Activated gamma-delta T cell treated with anti-CD3 and anti-CD28 coated beads, Interleukin-2, amount 50 U/mL, for 16 hours (primary cell): ENCODE results near the gene SIGMAR1.

ENCODE experiments used
- DNase-seq: peaks from one replicate; pipeline ENCODE4 v3.0.0-alpha.2; 2020; ENCODE audit warnings: low read depth

Gene SIGMAR1

DNA sequence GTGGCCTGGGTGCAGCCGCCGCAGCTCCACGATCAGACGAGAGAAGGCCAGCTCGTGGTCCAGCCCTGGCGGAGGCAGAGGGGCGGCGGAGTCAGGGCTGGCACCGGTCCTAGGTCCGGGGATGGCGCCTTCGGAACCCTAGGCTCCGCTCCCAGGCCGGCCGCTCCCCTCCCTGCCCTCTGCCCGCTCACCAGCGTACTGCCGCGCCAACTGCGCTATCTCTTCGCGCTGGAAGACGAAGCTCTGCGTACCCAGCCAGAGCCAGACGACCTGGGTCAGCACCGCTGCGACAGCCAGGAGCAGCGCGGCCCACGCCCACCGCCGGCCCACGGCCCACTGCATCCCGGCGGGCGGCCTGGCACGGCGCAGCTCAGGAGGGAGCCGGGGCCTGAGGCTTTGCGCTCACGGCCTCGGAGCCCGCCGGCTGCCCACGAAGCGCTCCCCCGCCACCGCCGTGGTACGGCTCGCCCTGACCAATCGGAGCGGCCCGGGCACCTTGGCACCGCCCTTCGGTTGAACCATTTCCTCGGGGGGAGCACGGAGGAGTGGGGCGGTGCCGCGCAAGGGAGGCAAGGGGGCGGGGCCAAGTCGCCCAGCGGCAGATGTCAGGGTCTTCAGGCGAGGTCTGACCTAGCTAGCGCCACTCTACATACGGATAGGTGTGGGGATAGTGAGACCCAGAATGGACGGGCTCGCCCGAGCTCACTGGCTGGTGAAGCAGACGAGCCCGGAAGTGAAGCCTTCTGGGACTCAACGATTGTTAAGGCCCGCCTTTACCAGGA, at the start of gene SIGMAR1:
TSS of gene SIGMAR1 (minus strand) at position 432 of the 782 bp plus-strand sequence. CDS start at position 342, 90 bp downstream.
- peak; percentile 87 for DNase-seq

DNA sequence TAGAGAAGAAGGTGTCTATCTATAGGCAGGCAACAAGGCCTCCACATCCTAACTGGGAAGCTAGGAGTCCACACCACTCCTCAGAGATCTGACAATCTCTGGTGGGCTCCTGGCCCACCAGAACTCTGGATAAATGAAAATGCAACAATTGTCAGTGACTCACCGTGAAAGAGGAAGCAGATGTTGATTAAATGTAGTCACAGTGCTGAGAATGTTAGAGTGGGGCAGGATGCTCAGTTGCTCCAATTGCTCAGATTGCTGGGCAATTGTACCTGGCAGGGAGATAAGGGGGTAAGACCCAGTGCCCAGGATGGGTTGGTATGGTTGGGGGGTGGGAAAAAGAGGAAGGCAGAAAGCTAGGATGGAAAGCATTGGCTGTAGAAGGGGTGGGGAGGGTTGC, 49.1 kb upstream of the SIGMAR1 start:
- DNase-seq: no peak

DNA sequence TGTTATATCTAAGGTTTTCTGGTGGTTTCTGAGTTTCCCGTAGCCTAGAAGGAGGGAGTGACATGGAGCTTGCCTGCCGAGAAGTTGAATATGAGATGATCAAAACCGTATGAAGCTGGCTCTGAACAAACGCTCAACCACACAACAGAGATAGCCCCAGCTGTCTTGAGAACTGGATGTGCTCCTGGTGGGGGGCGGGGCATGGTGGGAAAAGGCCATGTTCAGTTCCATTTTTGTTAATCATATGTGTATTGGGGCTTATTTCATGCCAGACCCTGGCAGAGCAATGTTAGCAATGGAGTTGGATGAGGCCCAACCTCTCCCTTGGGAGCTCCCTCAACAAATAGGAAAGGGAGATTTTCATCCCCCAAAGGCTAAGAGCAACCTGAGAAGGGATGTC, 48.6 kb upstream of the SIGMAR1 start:
- DNase-seq: no peak

- DNase-seq: no peak
Measured at GRCh38 chr9:34685591-34685990, 48.0 kb upstream of the SIGMAR1 start.

DNA sequence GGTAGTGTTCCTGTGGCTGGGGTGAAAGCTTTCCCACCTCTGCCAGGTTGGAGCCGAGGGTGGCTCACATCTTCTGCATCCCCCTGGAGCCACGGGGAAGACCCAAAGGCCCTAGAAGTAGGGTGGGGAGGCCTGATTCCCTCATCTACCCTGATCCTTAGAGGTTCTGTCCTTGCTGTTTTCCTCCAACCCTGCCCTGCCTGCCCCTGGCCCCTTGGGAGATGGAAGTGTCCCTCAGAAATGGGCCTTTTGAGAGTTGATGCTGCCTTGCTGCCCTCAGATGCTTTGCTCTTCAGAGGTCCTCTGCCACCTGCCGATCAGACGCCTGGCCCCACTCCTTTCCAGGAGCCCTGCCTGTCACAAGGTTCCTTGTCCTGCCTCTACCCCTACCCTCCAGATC, 47.2 kb upstream of the SIGMAR1 start:
- DNase-seq: no peak

DNA sequence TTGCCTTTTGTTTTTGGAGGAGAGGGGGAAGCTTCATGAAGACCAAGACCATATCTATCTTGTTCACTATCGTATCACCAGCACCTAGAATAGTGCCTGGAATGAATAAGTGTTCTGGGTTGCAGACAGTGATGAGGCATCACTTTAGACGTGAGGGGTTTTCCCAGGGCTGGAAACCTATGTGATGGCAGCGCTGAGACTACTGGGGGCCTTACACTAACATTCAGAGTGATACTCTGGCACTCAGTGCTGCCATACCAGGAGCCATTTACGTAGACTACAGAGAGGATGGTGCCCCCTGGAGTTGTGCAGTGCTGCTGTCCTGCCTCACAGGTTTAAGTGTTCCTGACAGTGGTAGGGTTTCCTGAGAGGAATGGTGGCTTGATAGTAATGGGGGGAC, 46.6 kb upstream of the SIGMAR1 start:
- DNase-seq: no peak

- no peak for DNase-seq
Measured at GRCh38 chr9:34675869-34676268, 38.3 kb upstream of the SIGMAR1 start.

DNA sequence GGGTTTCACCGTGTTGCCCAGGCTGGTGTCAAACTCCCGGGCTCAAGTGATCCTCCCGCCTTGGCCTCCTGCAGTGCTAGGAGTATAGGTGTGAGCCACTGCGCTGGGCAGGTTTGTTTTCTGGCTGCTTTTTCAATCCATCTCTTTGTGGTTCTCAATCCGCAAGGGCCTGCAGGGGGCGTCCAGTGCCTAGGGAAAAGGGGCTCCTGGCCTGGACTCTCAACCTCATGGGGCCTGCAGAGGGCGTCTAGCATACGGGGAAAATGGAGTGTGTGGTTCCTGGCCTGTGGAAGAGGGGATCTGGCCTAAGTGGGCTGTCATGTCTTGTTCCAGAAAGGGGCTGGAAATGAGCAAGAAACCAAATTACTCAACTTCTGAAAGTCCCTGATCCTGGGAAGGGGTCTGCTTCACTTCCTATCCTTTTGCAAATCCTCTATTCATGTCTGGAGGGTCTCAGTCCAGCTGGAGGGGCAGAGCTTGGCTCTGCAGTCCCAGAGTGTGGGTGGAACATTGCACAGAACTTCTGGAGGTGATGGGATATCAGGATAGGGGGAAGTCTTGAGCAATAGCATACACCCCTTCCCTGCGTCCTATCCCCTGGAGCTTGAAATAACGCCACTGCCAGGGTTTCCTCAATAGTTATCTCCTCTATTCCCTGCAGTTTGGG, 37.6 kb upstream of the SIGMAR1 start:
- DNase-seq: no peak

DNA sequence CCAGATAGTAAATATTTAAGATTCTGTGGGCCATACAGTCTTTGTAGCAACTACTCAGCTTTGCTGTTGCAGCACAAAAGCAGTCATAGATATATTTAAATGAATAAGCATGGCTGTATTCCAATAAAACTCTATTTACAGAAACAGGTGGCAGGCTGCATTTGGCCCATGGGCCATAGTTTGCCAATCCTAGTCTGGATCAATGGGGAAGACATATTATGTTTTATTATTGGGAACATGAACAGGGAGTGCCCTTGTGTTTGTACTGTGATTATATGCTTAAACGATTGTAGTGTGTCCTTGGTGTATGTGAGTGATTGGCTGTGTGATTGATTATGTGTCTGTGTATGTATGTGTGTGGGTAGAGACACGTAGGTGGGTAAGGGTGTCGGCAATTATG, 36.9 kb upstream of the SIGMAR1 start:
- DNase-seq: no peak

GRCh38 chr9:34671307-34671706, 33.7 kb upstream of the SIGMAR1 start:
- DNase-seq: no peak

GRCh38 chr9:34669809-34670562, 32.4 kb upstream of the SIGMAR1 start:
- no peak for DNase-seq

- peak; percentile 69 for DNase-seq
Measured at GRCh38 chr9:34665381-34666250, 28.0 kb upstream of the SIGMAR1 start.

- DNase-seq: no peak
Measured at GRCh38 chr9:34665067-34665380, 27.4 kb upstream of the SIGMAR1 start.

- peak; percentile 25 for DNase-seq
Measured at GRCh38 chr9:34664281-34665066, 26.9 kb upstream of the SIGMAR1 start.

- no peak for DNase-seq
Measured at GRCh38 chr9:34663303-34663605, 25.7 kb upstream of the SIGMAR1 start.

DNA sequence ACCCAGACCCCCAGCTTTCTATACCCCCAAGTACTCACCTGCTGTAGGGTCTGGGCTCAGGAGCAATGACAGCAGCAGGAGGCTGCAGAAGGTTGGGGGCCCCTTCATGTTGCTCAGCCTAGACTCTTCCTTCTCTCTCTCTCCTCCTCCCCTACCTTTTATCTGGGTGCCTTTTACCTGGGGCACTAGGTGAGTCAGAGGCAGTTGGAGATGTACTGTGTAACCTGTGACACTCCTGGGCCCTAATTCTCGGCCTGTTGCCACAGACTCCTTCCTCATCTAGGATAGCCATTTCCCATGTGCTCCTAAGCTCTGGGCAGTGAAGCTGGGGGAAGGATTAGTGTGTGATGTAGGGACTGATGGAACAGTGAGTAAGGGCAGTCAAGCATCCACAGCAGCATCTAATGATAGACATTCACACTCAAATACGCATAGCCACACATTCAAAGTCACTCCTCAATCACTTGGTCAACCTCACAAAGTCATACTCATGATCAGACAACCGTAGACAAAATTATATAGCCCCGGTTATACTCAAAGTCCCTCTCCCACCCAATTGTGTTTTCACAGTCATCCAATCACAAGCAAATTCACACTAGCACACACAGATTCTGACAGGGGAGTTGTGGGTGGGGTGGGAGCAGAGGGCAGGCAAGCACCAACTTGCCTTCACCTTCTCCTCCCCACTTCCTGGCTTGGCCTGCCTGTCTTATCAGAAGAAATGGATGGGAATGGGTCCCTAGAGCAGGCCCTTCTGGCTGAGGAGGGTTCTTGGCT, 25.1 kb upstream of the SIGMAR1 start, which contains the start of gene CCL27:
TSS of gene CCL27 (minus strand) at position 132 of the 777 bp plus-strand sequence. CDS start at position 108, 24 bp downstream.
- no peak for DNase-seq

GRCh38 chr9:34659592-34660253, 22.1 kb upstream of the SIGMAR1 start:
- DNase-seq: no peak

- DNase-seq: no peak
Measured at GRCh38 chr9:34658461-34658860, 20.9 kb upstream of the SIGMAR1 start.

DNA sequence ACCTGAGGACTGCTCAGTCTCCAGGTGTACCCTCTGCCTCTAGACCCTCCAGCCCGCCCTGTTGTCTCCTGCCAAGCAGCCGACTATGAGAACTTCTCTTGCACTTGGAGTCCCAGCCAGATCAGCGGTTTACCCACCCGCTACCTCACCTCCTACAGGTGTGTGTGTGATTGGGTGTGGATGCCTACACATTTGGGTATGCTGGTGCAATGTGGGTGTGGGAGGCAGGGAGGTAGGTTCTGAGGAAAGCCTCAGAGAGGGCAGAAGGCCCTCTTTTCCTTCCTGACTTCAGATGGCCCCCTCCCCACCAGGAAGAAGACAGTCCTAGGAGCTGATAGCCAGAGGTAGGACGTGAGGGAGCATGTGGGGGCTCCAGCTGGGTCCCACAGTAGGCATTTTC, 19.4 kb upstream of the SIGMAR1 start:
- DNase-seq: no peak

GRCh38 chr9:34655394-34655793, 17.8 kb upstream of the SIGMAR1 start:
- DNase-seq: no peak
